Body of pancreas (tissue), 4 donors: ENCODE data around the gene KCTD20. TPM values are rescaled to one million over a fixed set of nuclear protein-coding genes. Genes with fewer than 3 reads are reported as not detected.

Experiments
- ATAC-seq: fragments of 150-250 bp; one replicate; pipeline ENCODE4 v1.9.1; 2016
- DNase-seq, 4 donors: peaks; one replicate each; pipeline ENCODE4 v3.0.0-alpha.2; 2019
- H3K27ac ChIP-seq, 4 donors: fragments of 200-600 bp; sonication (generic); 1 replicate in 3 of 4; 2 replicates in 1 of 4; pipeline versions ENCODE4 v1.5.1 to v1.6.1; 2016 to 2019; ENCODE audit warnings: mild to moderate bottlenecking in 1 of 4, mixed read lengths in 1 of 4, moderate library complexity in 1 of 4
- H3K27me3 ChIP-seq, 2 donors: fragments of 200-600 bp; sonication (generic); one replicate each; pipeline ENCODE4 v1.6.0; 2016; ENCODE audit warnings: mild to moderate bottlenecking in 1 of 2
- H3K36me3 ChIP-seq, 2 donors: fragments of 200-600 bp; sonication (generic); replicated peaks in 1 of 2; 2 replicates each; pipeline ENCODE4 v1.5.1; 2016; ENCODE audit warnings: low read depth in 2 of 2; ENCODE audit not compliant: insufficient read depth in 1 of 2
- H3K4me1 ChIP-seq: fragments of 200-600 bp; sonication (generic); one replicate; pipeline ENCODE4 v1.6.0; 2016
- H3K4me3 ChIP-seq, 2 donors: fragments of 200-600 bp; sonication (generic); 1 replicate in 1 of 2; 2 replicates in 1 of 2; pipeline ENCODE4 v1.5.1; 2016 to 2019
- H3K9me3 ChIP-seq, 3 donors: fragments of 200-600 bp; sonication (generic); 1 replicate in 2 of 3; 2 replicates in 1 of 3; pipeline ENCODE4 v1.5.1; 2016
- POLR2A ChIP-seq, 3 donors: fragments of 450-650 bp; IDR thresholded peaks; one replicate each; pipeline ENCODE4 v1.6.1; 2016; ENCODE audit warnings: antibody characterized with exemption in 3 of 3, mild to moderate bottlenecking in 2 of 3
- WGBS, 2 donors: methylation state at CpG; one replicate each; pipeline ENCODE4 v1.1.5; 2017; 5-methylcytosine and 5-hydroxymethylcytosine counted together
- intact Hi-C: fragments of 100-400 bp; cut with DNase I; formaldehyde crosslinking; loops from one replicate; pipeline ENCODE4 v1.15.1; 2023
- small RNA-seq: library from RNA; depleted of rRNA; stranded (forward); fragments of <200 nt; gene quantifications from one replicate; pipeline ENCODE3, GENCODE V24; 2016
- total RNA-seq, 2 donors: library from RNA; depleted of rRNA; stranded (reverse); fragments of >200 nt; gene quantifications; one replicate each; pipeline ENCODE4 v1.1.0, GENCODE V29; 2016

The KCTD20 gene
- total RNA-seq, 2 donors from 2014 or later, result 15.5 to 16.6 TPM

DNA sequence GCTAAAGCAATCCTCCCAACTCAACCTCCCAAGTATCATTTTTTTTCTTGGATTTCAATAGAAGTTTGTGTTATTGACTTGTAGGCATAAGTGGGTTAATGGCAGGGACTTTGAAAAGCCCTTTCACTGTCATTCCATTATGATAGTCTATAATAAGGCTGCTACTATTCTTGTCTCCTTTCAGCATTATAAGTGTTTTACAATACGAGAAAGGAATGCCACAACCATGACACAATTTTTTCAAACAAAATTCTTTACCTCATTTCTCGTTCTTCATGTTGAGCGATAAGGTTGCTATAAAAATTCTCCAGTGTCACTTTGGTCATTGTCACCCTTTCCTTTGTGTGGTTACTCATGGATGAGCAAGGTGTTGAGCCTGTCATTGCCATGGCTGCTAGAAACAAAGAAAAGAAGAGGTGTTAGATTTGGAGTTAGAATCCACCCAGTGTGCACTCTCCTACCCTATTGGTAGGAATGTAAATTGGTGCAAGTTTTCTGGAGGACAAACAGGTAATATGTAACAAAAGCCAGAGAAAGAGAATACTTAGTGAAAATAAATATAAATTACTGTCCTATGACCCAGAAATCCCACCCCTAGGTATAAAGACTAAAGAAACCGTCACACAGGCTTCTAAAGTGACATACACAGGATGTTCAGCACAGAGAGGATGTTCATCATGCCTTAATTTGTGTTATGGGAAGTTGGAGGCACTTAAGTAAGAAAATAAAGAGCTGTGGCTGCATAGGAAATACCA lies 97.2 kb downstream of the KCTD20 start:
- Histone ChIP-seq H3K27ac (no peak overlapping the region), H3K4me1 (peaks cover 10% of the 10 kb centered on the region), H3K9me3 (no peaks in the 10 kb centered on the region), H3K4me3 (no peak overlapping the region), H3K36me3 (no peaks in the 10 kb centered on the region), H3K27me3 (no peaks in the 10 kb centered on the region)
- DNase-seq (no peak), ATAC-seq (no peak)
- 93 to 96% methylated on average over 4 of the region's 4 CpGs for WGBS, 2 donors
- TF ChIP-seq POLR2A (IDR thresholded peaks at IDR 0.05), result no peak
- intact Hi-C loops, result no loop called here

Small RNAs within 50 kb of the gene (small RNA-seq; reads per million reads assigned to genes)
- not detected for gene RN7SL502P

Other genes with a start within 250 kb of the KCTD20 start
- 10 to 100 TPM; 24.9 to 27.0 TPM for gene BRPF3, start 246.3 kb upstream of the KCTD20 start, total RNA-seq
- not detected for gene PNPLA1, start 172.9 kb upstream of the KCTD20 start, total RNA-seq
- under 1 TPM; 0.33 to 0.52 TPM for gene BNIP5, start 106.1 kb upstream of the KCTD20 start, total RNA-seq
- under 1 TPM; 0.66 to 0.78 TPM for gene ETV7, start 55.3 kb upstream of the KCTD20 start, total RNA-seq
- gene PXT1, start 146 bp upstream of the KCTD20 start, total RNA-seq, result not detected
- gene STK38, start 104.5 kb downstream of the KCTD20 start, total RNA-seq, result 10 to 100 TPM; 11.9 to 16.2 TPM
- gene SRSF3, start 151.4 kb downstream of the KCTD20 start, total RNA-seq, result 100 to 1,000 TPM in 1 of 2 donors, 10 to 100 TPM in 1; 86.4 to 113 TPM
- 10 to 100 TPM; 75.2 to 84.3 TPM for gene CDKN1A, start 235.7 kb downstream of the KCTD20 start, total RNA-seq